IPS DF 4.7 (cell line): ENCODE results near the gene NPFFR1.

ENCODE experiments used
- DNase-seq: peaks from one replicate; pipeline ENCODE4 v3.0.0-alpha.2; 2013; ENCODE audit warnings: low spot score; ENCODE audit errors: extremely low read depth

NPFFR1 gene

DNA sequence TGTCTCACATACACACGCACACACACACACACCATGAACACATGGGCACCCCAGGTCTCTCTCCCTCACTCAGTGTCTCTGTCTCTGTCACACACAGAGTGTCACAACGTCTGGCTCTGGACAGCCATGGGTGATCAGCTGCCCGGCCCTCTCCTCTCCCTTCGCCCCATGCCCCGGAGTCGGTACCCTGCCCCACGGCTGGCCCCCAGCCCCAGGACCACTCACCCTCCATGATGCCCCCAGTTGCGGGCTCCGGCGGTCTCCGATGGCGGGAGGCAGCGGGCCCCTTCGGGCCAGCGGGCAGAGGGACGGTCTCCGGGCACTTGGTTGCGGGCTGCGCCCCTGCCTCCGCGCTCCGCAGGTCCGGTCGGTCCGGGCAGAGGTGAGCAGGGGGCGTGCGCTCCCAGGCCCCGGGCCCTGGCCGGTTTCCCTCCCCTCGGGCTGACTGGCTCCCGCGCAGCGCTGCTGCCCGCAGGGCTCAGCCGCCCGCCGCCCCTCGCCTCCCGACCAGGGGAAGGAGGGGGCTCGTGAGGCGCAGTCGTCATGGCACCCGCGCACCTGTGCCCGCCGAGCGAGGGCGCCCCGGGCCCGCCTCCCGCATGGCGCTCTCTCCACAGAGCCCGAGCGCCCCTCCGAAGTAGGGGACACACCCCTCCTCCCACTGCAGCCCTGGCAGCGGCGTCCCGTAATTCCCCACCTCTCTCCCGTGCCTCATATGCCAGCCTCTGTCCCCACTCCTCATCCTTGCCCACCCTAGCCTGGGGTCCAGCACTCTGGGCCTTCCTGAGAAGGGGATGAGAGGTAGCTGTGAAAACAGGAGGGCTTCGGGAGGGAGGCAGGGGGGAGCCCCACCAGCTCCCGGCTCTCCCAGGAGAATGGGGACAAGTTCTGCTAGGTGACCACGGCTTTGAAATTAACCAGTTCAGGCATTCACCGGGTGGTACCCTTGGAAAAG lies at the start of gene NPFFR1:
NPFFR1 (minus strand) TSS at position 560 of the 955 bp plus-strand sequence; CDS start at position 232, 328 bp downstream.
- DNase-seq, result no peak

DNA sequence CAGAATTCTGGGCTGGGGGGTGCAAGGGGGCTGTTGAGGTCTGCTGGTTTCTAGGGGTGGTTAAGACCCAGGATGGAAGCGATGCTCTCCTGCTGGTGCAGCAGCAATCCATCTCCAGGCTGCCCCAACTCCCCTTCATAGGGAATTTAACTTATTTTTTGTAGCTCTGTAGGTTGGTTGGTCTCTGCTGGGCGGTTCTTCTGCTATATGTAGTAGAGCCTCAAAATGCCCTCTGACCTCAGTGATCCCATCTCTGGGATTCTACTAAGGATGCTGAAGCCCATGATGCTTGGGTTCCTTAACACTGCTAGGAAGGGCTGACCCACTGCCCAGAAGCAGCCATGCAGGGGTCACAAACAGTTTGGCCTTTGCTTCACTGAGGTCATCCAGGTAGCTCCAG lies 49.5 kb upstream of the NPFFR1 start:
- DNase-seq, result no peak

DNA sequence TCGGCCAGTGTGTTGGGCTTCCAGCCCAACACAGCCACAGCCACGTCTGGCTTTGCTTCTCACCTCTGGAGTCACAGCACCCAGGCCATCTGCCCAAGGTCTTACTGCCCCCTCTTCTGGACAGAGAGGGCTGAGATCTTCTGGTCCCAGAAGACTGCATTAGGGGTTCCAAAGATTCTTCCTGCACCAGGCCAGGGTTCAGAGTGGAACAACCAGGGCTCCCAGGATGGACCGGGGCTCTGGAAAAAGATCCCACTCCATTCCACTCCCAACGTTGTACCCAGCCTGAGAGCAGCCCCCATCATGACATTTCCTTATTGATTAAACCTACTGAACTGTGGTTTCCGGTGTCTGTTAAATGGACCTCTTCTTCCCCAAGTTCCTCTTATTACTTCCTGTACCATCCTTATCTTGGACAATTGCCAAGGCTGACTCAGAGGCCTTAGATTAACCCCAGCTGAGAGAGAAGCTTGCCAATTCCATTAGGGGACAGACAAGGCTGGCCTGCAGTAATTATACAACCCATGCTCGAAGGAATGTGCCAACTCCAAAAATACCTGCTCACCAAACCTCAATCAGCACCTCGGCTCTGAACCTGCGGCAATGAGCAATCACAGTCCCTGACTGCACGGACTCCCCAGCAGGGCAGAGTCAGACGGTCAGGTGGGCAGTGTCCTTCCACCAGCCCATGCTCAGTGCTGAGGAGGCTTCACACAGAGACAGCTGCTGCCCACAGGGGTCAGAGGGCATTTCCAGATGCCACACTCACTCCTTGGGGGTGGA lies 47.9 kb upstream of the NPFFR1 start:
- no peak for DNase-seq

- no peak for DNase-seq
Observed at GRCh38 chr10:70331160-70331485, 47.3 kb upstream of the NPFFR1 start.

- DNase-seq, result no peak
Observed at GRCh38 chr10:70330671-70331070, 46.9 kb upstream of the NPFFR1 start.

GRCh38 chr10:70328967-70329366 lies 45.2 kb upstream of the NPFFR1 start:
- DNase-seq, result no peak

- DNase-seq, result no peak
Observed at GRCh38 chr10:70328018-70328417, 44.2 kb upstream of the NPFFR1 start.

- no peak for DNase-seq
Observed at GRCh38 chr10:70324951-70325781, 41.4 kb upstream of the NPFFR1 start.

GRCh38 chr10:70324339-70324861 lies 40.6 kb upstream of the NPFFR1 start:
- no peak for DNase-seq

DNA sequence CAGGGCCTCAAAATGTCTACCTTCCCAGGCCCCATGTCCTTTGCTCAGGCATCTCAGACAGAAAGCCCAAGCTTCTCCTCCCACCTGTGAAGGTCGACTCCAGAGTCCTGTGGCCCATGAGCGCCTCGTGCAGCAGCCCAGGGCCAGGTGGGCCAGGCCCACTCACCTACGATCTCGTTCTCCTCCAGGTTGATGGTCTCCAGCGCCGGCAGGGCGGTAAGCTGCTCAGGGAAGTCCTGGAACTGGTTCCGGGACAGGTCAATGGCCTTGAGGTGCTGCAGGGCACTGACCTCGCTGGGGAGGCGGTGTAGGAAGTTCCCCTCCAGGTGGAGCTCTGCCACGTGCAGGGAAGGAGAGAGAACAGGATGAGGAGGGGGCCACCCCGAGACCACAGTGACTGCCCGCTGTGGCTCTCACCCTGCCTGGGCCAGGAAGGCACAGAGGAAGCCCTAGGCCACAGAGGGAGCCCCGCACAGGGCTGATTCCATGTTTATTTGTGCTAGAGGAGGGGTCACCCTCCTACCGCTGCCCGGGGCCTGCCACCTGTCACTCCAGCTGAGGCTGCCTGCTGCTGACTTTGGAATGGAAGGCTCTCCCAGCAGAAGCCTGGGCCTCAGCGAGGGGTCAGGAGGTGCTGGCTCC lies 40.0 kb upstream of the NPFFR1 start:
- no peak for DNase-seq

GRCh38 chr10:70323138-70323696 lies 39.4 kb upstream of the NPFFR1 start:
- DNase-seq, result no peak

DNA sequence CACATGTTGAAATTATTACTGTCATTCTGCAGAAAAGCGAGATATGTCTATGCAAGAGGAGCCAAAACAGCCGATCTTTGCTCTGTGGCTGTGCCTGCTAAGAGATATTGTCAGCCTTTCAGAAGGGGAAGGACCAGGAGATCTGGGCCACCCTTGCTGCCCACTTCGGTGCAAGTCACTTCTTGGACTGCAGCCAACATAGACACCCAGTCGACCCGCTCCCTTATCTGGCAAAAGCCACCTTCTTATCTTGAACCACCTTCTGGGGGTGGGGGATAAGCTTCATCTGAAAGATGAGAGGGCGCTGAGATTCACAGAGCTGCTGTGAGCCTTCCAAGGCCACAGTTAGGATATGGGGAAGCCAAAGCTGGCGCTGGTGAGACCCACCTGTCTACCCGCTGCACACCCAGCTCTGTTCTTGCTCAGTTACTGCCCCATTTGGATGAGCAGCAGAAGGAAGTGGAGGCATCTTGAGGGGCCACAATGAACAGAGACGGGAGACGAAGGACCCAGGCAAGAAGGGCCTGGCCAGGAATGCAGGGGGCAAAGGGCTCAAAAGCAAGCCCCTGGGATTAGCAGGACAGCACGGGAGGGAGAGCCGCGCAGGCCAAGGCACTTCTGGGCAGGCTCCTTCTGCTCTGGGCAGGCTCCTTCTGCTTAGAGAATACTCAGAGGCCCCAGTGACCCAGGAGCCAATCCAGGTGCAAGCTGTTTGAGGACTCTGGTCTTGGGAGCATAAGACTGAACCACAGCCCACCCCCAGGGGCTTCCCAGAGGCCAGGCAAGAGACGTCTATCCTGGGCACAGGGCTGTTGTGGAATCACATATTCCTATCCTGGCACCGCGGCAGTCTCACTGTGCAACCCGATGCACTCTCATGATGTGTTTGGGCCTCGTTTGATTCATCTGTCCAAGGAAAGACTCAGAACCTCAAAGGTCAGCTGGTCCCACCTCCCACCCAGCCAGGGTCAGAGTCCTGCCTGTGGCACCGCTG lies 38.4 kb upstream of the NPFFR1 start:
- no peak for DNase-seq

- no peak for DNase-seq
Observed at GRCh38 chr10:70321233-70321632, 37.4 kb upstream of the NPFFR1 start.

DNA sequence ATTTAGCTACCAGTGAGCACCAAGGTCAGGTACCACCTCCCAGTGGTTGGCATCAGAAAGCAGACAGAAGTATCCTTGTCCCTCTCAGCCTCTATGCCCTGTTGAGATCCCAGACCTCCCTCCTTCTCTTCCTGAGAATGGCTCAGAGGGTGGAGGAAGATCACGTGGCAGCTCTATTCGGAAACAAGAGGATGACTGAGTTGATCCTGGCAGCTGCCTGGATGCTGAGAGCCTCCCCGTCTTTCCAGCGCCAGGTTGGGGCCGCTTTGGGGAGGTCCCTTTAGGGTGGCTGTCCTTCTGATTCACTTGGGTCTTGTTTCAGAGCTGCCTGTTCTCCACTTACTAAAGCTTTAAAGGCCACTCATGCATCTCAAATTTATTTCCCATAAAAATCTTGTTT lies 36.9 kb upstream of the NPFFR1 start:
- DNase-seq, result no peak

GRCh38 chr10:70319824-70320223 lies 36.0 kb upstream of the NPFFR1 start:
- DNase-seq, result no peak

DNA sequence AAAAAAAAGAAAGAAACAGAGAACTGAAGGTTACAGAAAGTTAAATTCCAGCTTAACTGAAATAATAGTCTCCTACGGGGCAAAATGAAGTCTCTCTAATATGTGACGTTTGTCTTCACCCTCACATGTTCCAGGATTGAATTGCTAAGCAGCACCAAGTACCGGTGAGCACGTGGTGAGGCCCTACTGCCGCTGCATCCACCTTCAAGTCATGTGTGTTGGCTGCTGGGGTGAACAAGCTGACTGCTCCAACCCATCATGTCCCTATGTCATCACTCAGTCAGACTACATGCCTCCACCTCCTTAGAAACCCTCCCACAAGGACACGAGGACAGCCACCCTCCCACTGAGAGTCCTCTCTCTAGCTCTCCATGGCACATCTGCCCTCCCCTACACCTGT lies 35.4 kb upstream of the NPFFR1 start:
- DNase-seq, result no peak

DNA sequence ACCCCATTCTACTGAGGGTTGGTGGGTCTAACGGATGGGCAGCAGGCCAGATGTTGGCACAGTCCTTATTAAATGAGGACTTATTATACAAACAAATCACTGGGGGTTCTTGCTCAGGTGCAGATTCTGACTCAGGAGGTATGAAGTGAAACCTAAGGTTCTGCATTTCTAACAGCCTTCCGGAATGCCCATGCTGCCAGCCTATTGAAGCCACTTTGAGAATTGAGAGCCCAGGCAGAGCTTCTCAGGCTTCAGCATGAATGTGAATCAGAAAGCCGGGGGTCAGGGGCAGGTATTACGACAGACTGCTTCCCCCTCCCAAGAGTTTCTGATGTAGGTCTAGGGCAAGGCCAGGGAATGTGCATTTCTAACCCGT lies 34.1 kb upstream of the NPFFR1 start:
- DNase-seq, result no peak

GRCh38 chr10:70317272-70317942 lies 33.6 kb upstream of the NPFFR1 start:
- DNase-seq, result no peak

GRCh38 chr10:70315815-70316214 lies 32.0 kb upstream of the NPFFR1 start:
- no peak for DNase-seq
